CD4-positive, alpha-beta T cell (primary cell): ENCODE results near the gene AVEN. TPM values are rescaled to one million over a fixed set of nuclear protein-coding genes. Genes with fewer than 3 reads are reported as not detected.

Experiments used
- ATAC-seq: fragments of 200-7000 bp; cut with Tn5 transposase; one replicate; pipeline ENCODE4 v1.10.0; 2022; ENCODE audit warnings: mild to moderate bottlenecking; ENCODE audit not compliant: poor library complexity
- CTCF ChIA-PET: fragments of 350-600 bp; sonication (Branson Sonifier 250); formaldehyde crosslinking; loops from one replicate; lab custom pipeline; 2021; ENCODE audit warnings: antibody characterized with exemption, inconsistent platforms; lab: Charles Lee
- POLR2A ChIA-PET: fragments of 350-600 bp; sonication (Branson Sonifier 250); formaldehyde crosslinking; loops from one replicate; lab custom pipeline; 2021; ENCODE audit warnings: antibody characterized with exemption, inconsistent platforms; lab: Charles Lee
- DNase-seq, 14 experiments: peaks; one replicate each; pipeline ENCODE4 v3.0.0-alpha.2; 2013 to 2020; ENCODE audit warnings: mixed read lengths in 2 of 14
- H3K27ac ChIP-seq, 2 donors: one replicate each; pipeline versions ENCODE4 v1.5.1 to v1.7.0; 2013; ENCODE audit warnings: low read length in 2 of 2, low read depth in 1 of 2, mild to moderate bottlenecking in 1 of 2
- H3K27me3 ChIP-seq, 2 experiments: 1 replicate in 1 of 2; 2 replicates in 1 of 2; pipeline versions ENCODE4 v1.6.1 to v1.7.0; 2013; ENCODE audit warnings: low read length in 2 of 2, control low read depth in 1 of 2, mild to moderate bottlenecking in 1 of 2, moderate library complexity in 1 of 2; ENCODE audit not compliant: insufficient read depth in 2 of 2, control insufficient read depth in 1 of 2
- H3K36me3 ChIP-seq: one replicate; pipeline ENCODE4 v1.6.1; 2013; ENCODE audit warnings: low read length, control low read depth; ENCODE audit not compliant: insufficient read depth
- H3K4me1 ChIP-seq: one replicate; pipeline ENCODE4 v1.6.1; 2013; ENCODE audit warnings: low read length, control low read depth; ENCODE audit not compliant: insufficient read depth
- H3K4me3 ChIP-seq: one replicate; pipeline ENCODE4 v1.5.1; 2013; ENCODE audit warnings: mild to moderate bottlenecking, low read length, moderate library complexity
- H3K9me3 ChIP-seq, 2 experiments: 1 replicate in 1 of 2; 2 replicates in 1 of 2; pipeline versions ENCODE4 v1.6.1 to v1.7.0; 2013; ENCODE audit warnings: low read length in 2 of 2, mild to moderate bottlenecking in 2 of 2, control low read depth in 1 of 2, moderate library complexity in 1 of 2; ENCODE audit not compliant: control insufficient read depth in 1 of 2, insufficient read depth in 1 of 2
- H3K27ac Mint-ChIP-seq: one replicate; pipeline ENCODE4 v1.8.0; 2020; ENCODE audit warnings: mixed read lengths
- H3K27me3 Mint-ChIP-seq: one replicate; pipeline ENCODE4 v1.8.0; 2021; ENCODE audit warnings: mixed read lengths
- H3K36me3 Mint-ChIP-seq: one replicate; pipeline ENCODE4 v1.8.0; 2021; ENCODE audit warnings: low read depth, mixed read lengths
- H3K4me1 Mint-ChIP-seq: one replicate; pipeline ENCODE4 v1.8.0; 2021; ENCODE audit warnings: low read depth, mixed read lengths
- H3K4me3 Mint-ChIP-seq: one replicate; pipeline ENCODE4 v1.8.0; 2020; ENCODE audit warnings: mild to moderate bottlenecking, mixed read lengths
- H3K9me3 Mint-ChIP-seq: one replicate; pipeline ENCODE4 v1.8.0; 2020; ENCODE audit warnings: mixed read lengths
- CTCF ChIP-seq: fragments of 200-600 bp; IDR thresholded peaks from one replicate; pipeline ENCODE4 v1.8.0; 2022; ENCODE audit warnings: antibody characterized with exemption, mild to moderate bottlenecking
- intact Hi-C, 2 experiments: fragments of 100-400 bp; cut with DNase I in 1 of 2; cut with micrococcal nuclease in 1 of 2; formaldehyde crosslinking; loops; one replicate each; pipeline versions ENCODE4 v1.15.1 to v1.9.0; 2023 to 2025; cut with DNase I, micrococcal nuclease
- total RNA-seq, 174 experiments: library from RNA in 2 of 174; stranded (reverse) in 2 of 174; gene quantifications; one replicate each; pipeline ENCODE4 v1.2.3 and lab custom pipeline; 2021 to 2026

AVEN gene
- total RNA-seq, 2 experiments from 2014 or later: 4.5 to 4.9 TPM

DNA sequence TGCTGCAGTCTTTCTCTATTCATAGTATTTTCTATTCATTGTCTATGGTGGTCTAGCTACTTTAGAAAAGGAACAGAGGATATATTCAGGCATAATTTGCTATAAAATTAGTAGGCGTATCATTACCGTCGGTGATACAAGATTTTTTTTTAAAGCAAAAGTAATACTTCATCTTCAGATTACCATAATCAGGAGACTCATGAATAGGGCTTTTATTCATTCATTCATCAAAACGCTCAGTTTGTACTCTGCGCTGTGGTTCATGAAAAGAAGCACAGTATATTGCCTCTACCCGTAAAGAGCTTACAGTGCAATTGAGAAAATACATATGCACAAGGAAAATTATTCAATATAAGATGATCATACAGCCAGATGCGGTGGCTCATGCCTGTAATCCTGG is 207.4 kb downstream of the AVEN start:
- TF ChIP-seq CTCF: no peak
- ChIA-PET POLR2A (no interaction called here), CTCF (no interaction called here)
- Histone ChIP-seq H3K36me3 (no peaks in the 10 kb centered on the region), H3K4me3 (no peak overlapping the region), H3K9me3 (no peaks in the 10 kb centered on the region), H3K4me1 (no peaks in the 10 kb centered on the region), H3K27me3 (peaks cover 0 to 3% of the 10 kb centered on the region in 2 experiments), H3K27ac (no peak overlapping the region)
- Mint-ChIP-seq H3K4me1 (no peaks in the 10 kb centered on the region), H3K27me3 (peaks cover 4% of the 10 kb centered on the region), H3K9me3 (no peaks in the 10 kb centered on the region), H3K36me3 (no peaks in the 10 kb centered on the region), H3K4me3 (no peak overlapping the region), H3K27ac (no peak overlapping the region)
- intact Hi-C loops: no loop called here
- DNase-seq (no peak), ATAC-seq (no peak)

- Mint-ChIP-seq H3K9me3 (no peaks in the 10 kb centered on the region), H3K27ac (no peak overlapping the region), H3K4me1 (no peaks in the 10 kb centered on the region), H3K27me3 (peaks cover 11% of the 10 kb centered on the region), H3K4me3 (no peak overlapping the region), H3K36me3 (no peaks in the 10 kb centered on the region)
- intact Hi-C loops: no loop called here
- no peak overlapping the region for H3K4me3 ChIP-seq
- no peaks in the 10 kb centered on the region for H3K9me3 ChIP-seq
- DNase-seq: no peak
- POLR2A ChIA-PET: no interaction called here
- no peaks in the 10 kb centered on the region for H3K36me3 ChIP-seq
- ATAC-seq: no peak
- H3K27ac ChIP-seq: no peak overlapping the region
- CTCF ChIA-PET: no interaction called here
- no peaks in the 10 kb centered on the region for H3K4me1 ChIP-seq
- peaks cover 0 to 7% of the 10 kb centered on the region in 2 experiments for H3K27me3 ChIP-seq
- no peak for TF ChIP-seq CTCF
Observed at GRCh38 chr15:33830351-33830750, 208.7 kb downstream of the AVEN start.

DNA sequence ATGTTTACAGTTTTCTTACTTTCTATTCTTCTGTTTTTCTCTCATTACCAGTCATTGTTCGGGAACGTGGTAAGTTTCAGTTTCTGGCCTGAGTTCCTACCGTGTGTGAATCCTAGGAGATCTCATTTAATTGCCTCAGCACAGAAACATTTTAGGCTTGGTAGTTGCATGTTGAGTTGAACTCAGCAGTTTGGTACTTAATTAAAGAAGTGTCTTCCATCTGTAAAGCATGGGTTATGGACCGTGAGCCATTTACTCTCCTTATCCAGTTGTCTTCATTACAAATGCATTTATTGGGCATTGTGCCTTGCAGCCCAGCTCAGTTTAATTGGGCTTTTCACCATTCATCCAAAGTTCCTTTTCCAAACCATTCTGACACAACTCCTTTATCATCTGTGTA is 212.8 kb downstream of the AVEN start:
- H3K27ac Mint-ChIP-seq: no peak overlapping the region
- no peaks in the 10 kb centered on the region for H3K9me3 Mint-ChIP-seq

More for the DNA sequence above, 212.8 kb downstream of the AVEN start:
- no peak for ATAC-seq
- Histone ChIP-seq H3K36me3 (no peaks in the 10 kb centered on the region), H3K27me3 (peaks cover 0 to 7% of the 10 kb centered on the region in 2 experiments), H3K9me3 (no peaks in the 10 kb centered on the region), H3K4me3 (no peak overlapping the region), H3K4me1 (no peaks in the 10 kb centered on the region), H3K27ac (no peak overlapping the region)
- Mint-ChIP-seq H3K4me1 (no peaks in the 10 kb centered on the region), H3K27me3 (peaks cover 17% of the 10 kb centered on the region), H3K4me3 (no peak overlapping the region), H3K36me3 (no peaks in the 10 kb centered on the region)
- DNase-seq: no peak
- TF ChIP-seq CTCF: no peak
- intact Hi-C loops: no loop called here
- CTCF ChIA-PET: no interaction called here
- POLR2A ChIA-PET: no interaction called here
